ENCODE results near the gene PRRC1. TPM values are rescaled to one million over a fixed set of nuclear protein-coding genes. Genes with fewer than 3 reads are reported as not detected.
"Not testable (repeated sequence)": the region's sequence is repeated elsewhere in the genome, so short reads cannot be mapped to it uniquely, and the experiment has no call there.

Gene PRRC1
- total RNA-seq, 1 experiment from 2014 or later: 77.9 TPM

GRCh38 chr5:127568166-127568565, 50.7 kb downstream of the PRRC1 start (continued):
- TF ChIP-seq ETV6 (CRISPR knock-in tag; IDR thresholded peaks at IDR 0.05) (no peak), MXD4 (CRISPR knock-in tag; IDR thresholded peaks at IDR 0.05; ENCODE audit: borderline replicate concordance) (no peak)

GRCh38 chr5:127569471-127569870, 52.0 kb downstream of the PRRC1 start:
- POLR2A ChIA-PET; DNase-seq (ENCODE audit: low spot score); H3K4me3 Mint-ChIP-seq; H3K36me3 Mint-ChIP-seq; H3K27me3 Mint-ChIP-seq (ENCODE audit: low read depth); H3K9me3 Mint-ChIP-seq; ATAC-seq; H3K27ac Mint-ChIP-seq; H3K4me1 Mint-ChIP-seq: not testable (repeated sequence)
- CTCF ChIA-PET: interaction anchor here (0.6 to 1.3 kb wide), 2 partner anchors 112 to 308 kb away, joined by 3 read pairs; no protein-coding TSS in a partner anchor

- CTCF ChIA-PET: no interaction called here
- Mint-ChIP-seq H3K4me3 (no peak overlapping the region), H3K27ac (no peak overlapping the region), H3K27me3 (ENCODE audit: low read depth) (no peaks in the 10 kb centered on the region; the same call in 1 of the 2 replicates), H3K36me3 (peaks cover 2% of the 10 kb centered on the region; the same call in 1 of the 2 replicates), H3K4me1 (peaks cover 9% of the 10 kb centered on the region), H3K9me3 (peaks cover 19% of the 10 kb centered on the region)
- POLR2A ChIA-PET: no interaction called here
- no peak for ATAC-seq
- no peak for TF ChIP-seq CREM (CRISPR knock-in tag; IDR thresholded peaks at IDR 0.05)
- TF ChIP-seq ETV6 (CRISPR knock-in tag; IDR thresholded peaks at IDR 0.05): no peak
- TF ChIP-seq, protein P1, sequence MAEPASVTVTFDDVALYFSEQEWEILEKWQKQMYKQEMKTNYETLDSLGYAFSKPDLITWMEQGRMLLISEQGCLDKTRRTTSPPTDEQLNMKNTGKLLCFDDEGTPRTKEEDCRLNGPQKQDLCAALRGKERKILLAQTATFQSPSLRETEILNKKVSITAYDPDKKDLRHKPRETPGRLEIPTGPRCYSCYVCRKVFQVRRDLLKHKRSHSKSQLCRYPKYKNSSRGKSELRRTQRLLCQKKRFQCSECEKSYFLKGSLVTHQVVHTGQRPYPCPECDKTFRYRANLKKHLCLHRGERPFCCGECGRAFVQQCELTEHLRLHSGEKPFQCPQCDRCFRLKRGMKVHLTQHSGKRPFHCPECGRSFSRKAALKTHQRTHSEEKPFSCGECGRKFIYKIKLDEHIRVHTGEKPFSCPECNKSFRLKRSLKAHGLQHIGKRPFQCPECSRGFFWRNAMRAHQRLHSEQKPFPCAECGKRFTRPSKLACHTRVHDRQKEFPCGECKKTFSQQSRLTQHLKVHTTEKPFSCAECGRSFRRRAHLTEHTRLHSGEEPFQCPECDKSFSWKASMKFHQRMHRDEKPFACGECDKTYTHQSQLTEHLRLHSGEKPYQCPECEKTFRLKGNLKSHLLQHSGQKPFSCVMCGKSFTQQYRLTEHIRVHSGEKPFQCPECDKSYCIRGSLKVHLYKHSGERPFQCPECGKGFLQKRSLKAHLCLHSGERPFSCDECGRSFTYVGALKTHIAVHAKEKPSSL (CRISPR knock-in tag; conservative IDR thresholded peaks at IDR 0.05): no peak
- TF ChIP-seq, protein P2, sequence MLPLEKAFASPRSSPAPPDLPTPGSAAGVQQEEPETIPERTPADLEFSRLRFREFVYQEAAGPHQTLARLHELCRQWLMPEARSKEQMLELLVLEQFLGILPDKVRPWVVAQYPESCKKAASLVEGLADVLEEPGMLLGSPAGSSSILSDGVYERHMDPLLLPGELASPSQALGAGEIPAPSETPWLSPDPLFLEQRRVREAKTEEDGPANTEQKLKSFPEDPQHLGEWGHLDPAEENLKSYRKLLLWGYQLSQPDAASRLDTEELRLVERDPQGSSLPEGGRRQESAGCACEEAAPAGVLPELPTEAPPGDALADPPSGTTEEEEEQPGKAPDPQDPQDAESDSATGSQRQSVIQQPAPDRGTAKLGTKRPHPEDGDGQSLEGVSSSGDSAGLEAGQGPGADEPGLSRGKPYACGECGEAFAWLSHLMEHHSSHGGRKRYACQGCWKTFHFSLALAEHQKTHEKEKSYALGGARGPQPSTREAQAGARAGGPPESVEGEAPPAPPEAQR (CRISPR knock-in tag; IDR thresholded peaks at IDR 0.05): no peak
- TF ChIP-seq CBFB (CRISPR knock-in tag; IDR thresholded peaks at IDR 0.05; ENCODE audit: low read depth): no peak
- TF ChIP-seq ZNF671 (CRISPR knock-in tag; IDR thresholded peaks at IDR 0.05): no peak
- no peak for TF ChIP-seq ATF1 (CRISPR knock-in tag; IDR thresholded peaks at IDR 0.05)
- TF ChIP-seq ZMAT4 (CRISPR knock-in tag; IDR thresholded peaks at IDR 0.05): no peak
- TF ChIP-seq NFATC4 (CRISPR knock-in tag; IDR thresholded peaks at IDR 0.05): no peak
- no peak for TF ChIP-seq NR1H2 (CRISPR knock-in tag; IDR thresholded peaks at IDR 0.05)
- no peak for DNase-seq (ENCODE audit: low spot score)
These were observed 54.1 kb downstream of the PRRC1 start for GRCh38 chr5:127571314-127572131.

DNA sequence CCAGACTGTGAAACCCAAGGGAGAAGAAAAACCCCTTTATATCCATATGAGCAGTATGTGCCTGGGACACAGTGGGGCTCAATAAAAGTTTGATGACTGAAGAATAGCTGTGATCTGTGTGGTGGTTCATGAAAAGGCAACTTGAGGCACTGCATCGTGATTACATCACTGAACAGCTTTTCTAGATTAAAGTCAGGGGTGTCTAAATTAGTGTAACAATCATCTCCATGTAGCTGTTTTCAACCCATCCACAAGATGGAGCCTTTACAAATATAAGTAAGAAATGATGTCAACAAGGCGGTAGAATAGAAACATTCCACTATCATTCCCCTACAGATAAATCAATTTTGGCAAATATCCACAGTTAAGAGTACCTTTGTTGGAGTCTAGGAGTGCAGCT, 55.5 kb downstream of the PRRC1 start:
- no peak overlapping the region for H3K27ac Mint-ChIP-seq
- ChIA-PET POLR2A (no interaction called here), CTCF (interaction anchor here (0.8 to 1.9 kb wide), 9 partner anchors 9 to 629 kb away, joined by 3 to 9 read pairs (median 3); no protein-coding TSS in a partner anchor)
- peaks cover 19% of the 10 kb centered on the region for H3K9me3 Mint-ChIP-seq
- H3K4me3 Mint-ChIP-seq: no peak overlapping the region
- H3K36me3 Mint-ChIP-seq: peaks cover 2% of the 10 kb centered on the region; the same call in 1 of the 2 replicates
- DNase-seq (ENCODE audit: low spot score) (no peak), ATAC-seq (peak; percentile 43; the same call in 1 of the 2 replicates)
- no peaks in the 10 kb centered on the region; the same call in 1 of the 2 replicates for H3K27me3 Mint-ChIP-seq (ENCODE audit: low read depth)
- H3K4me1 Mint-ChIP-seq: peaks cover 2% of the 10 kb centered on the region; the same call in 1 of the 2 replicates
- no peak for TF ChIP-seq ZNF396 (CRISPR knock-in tag; IDR thresholded peaks at IDR 0.05; ENCODE audit: borderline replicate concordance)
- TF ChIP-seq NR2C2 (CRISPR knock-in tag; IDR thresholded peaks at IDR 0.05): no peak
- TF ChIP-seq, protein P3, sequence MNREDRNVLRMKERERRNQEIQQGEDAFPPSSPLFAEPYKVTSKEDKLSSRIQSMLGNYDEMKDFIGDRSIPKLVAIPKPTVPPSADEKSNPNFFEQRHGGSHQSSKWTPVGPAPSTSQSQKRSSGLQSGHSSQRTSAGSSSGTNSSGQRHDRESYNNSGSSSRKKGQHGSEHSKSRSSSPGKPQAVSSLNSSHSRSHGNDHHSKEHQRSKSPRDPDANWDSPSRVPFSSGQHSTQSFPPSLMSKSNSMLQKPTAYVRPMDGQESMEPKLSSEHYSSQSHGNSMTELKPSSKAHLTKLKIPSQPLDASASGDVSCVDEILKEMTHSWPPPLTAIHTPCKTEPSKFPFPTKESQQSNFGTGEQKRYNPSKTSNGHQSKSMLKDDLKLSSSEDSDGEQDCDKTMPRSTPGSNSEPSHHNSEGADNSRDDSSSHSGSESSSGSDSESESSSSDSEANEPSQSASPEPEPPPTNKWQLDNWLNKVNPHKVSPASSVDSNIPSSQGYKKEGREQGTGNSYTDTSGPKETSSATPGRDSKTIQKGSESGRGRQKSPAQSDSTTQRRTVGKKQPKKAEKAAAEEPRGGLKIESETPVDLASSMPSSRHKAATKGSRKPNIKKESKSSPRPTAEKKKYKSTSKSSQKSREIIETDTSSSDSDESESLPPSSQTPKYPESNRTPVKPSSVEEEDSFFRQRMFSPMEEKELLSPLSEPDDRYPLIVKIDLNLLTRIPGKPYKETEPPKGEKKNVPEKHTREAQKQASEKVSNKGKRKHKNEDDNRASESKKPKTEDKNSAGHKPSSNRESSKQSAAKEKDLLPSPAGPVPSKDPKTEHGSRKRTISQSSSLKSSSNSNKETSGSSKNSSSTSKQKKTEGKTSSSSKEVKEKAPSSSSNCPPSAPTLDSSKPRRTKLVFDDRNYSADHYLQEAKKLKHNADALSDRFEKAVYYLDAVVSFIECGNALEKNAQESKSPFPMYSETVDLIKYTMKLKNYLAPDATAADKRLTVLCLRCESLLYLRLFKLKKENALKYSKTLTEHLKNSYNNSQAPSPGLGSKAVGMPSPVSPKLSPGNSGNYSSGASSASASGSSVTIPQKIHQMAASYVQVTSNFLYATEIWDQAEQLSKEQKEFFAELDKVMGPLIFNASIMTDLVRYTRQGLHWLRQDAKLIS (CRISPR knock-in tag; IDR thresholded peaks at IDR 0.05; ENCODE audit: borderline replicate concordance): no peak
- no peak for TF ChIP-seq ZNF423 (CRISPR knock-in tag; IDR thresholded peaks at IDR 0.05)
- TF ChIP-seq NFATC4 (CRISPR knock-in tag; IDR thresholded peaks at IDR 0.05): no peak
- TF ChIP-seq MXD4 (CRISPR knock-in tag; IDR thresholded peaks at IDR 0.05; ENCODE audit: borderline replicate concordance): no peak
- TF ChIP-seq FOXJ3 (CRISPR knock-in tag; IDR thresholded peaks at IDR 0.05; ENCODE audit: borderline replicate concordance): no peak
- TF ChIP-seq PREB (CRISPR knock-in tag; IDR thresholded peaks at IDR 0.05; ENCODE audit: borderline replicate concordance): no peak
- no peak for TF ChIP-seq CTCF (IDR thresholded peaks at IDR 0.05)
